Stimulated activated memory B cell treated with anti-CD40 and anti-IgM and Interleukin-4, amounts not matched to agents 10 μg/mL and 1 μg/mL and 100 μg/mL, for 72 hours (primary cell): ENCODE results near the gene LKAAEAR1.

ENCODE experiments used
- ATAC-seq: fragments of 150-1000 bp; cut with Tn5 transposase; 2 replicates; pipeline ENCODE4 v1.10.0; 2021
- H3K27ac Mint-ChIP-seq: one replicate; pipeline ENCODE4 v1.8.0; 2022; ENCODE audit warnings: mild to moderate bottlenecking, mixed read lengths
- H3K27me3 Mint-ChIP-seq: one replicate; pipeline ENCODE4 v1.8.0; 2022; ENCODE audit warnings: mixed read lengths
- H3K36me3 Mint-ChIP-seq: one replicate; pipeline ENCODE4 v1.8.0; 2022; ENCODE audit warnings: mixed read lengths
- H3K4me1 Mint-ChIP-seq: one replicate; pipeline ENCODE4 v1.8.0; 2022; ENCODE audit warnings: mixed read lengths
- H3K4me3 Mint-ChIP-seq: one replicate; pipeline ENCODE4 v1.8.0; 2022; ENCODE audit warnings: mild to moderate bottlenecking, moderate library complexity, mixed read lengths
- H3K9me3 Mint-ChIP-seq: one replicate; pipeline ENCODE4 v1.8.0; 2022; ENCODE audit warnings: mixed read lengths

LKAAEAR1 gene

DNA sequence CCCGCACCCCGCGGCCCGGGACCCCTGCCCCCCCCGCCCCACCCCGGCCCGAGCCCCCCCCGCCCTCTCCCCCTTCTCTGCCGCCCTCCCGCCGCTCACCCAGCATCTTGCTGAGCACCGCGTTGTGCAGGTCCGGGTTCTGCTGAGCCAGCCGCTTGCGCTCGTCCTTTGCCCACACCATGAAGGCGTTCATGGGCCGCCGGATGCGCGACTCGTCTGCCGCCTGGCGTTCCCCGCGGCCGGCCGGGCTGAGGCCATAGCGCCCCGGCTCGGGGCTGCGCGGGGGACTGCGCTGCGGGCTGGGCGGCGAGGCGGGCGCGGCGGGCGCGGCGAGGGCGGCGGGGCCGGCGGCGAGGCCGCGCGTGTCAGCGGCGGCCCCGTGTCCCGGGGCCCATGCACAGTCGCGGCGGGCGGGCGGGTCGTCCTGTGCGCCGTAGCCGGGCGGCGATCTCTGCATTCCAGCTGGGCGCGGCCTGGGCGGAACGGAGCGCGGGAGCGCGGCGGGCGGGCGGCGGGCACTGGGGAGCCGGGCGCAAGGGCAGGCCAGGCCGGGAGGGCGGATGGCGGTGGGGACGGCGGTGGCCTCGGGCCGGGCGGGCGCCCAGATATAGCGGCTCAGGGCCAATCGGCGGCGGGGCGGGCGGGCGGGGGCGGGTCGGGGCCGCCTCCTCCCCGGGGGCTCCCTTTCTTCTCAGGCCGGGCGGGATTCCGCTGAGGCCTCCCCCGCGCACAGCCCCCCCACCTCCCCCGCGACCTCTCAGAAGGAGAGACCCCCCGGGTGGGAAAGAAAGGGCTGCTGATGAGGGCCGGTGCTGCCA is 34.9 kb downstream of the LKAAEAR1 start, which contains the start of gene SOX18:
SOX18 (minus strand) TSS at position 580 of the 818 bp plus-strand sequence; CDS start at position 457, 123 bp downstream.
- no peaks in the 10 kb centered on the region for H3K36me3 Mint-ChIP-seq
- no peaks in the 10 kb centered on the region for H3K9me3 Mint-ChIP-seq
- peak within 1 kb of the TSS; percentile 66 for H3K4me3 Mint-ChIP-seq
- peaks cover 83% of the 10 kb centered on the region for H3K27me3 Mint-ChIP-seq
- H3K27ac Mint-ChIP-seq: no peak within 1 kb of the TSS
- peaks cover 14% of the 10 kb centered on the region for H3K4me1 Mint-ChIP-seq
- ATAC-seq: peak; percentile 32

DNA sequence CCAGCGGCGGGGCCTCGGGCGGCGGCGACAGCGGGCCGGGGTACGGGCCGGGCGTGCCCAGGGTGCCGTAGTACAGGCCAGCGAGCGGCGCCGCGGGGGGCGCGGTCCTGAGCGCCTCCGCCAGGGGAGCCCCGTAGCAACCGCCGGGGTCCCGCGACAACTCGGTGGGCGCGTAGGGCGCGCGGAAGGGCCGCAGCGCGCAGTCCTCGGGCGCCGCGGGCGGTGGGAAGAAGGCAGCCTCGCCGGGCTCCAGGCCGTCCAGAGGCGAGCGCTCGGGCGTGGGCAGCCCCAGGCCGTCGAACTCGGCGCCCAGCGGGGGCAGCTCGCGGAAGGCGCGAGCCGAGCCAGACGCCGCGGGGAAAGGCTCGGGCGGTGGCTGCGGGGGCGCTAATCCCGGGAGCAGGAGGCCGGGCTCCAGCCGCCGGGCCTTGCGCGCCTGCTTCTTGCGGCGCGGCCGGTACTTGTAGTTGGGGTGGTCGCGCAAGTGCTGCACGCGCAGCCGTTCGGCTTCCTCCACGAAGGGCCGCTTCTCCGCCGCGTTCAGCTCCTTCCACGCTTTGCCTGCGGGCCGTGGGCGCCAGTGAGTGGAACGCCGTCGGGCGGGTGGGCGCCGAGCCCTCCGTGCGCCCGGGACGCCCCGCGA is 35.7 kb downstream of the LKAAEAR1 start:
- Mint-ChIP-seq H3K36me3 (no peaks in the 10 kb centered on the region), H3K4me3 (no peak overlapping the region), H3K9me3 (no peaks in the 10 kb centered on the region), H3K27me3 (peaks cover 83% of the 10 kb centered on the region), H3K27ac (no peak overlapping the region), H3K4me1 (peaks cover 11% of the 10 kb centered on the region)
- no peak for ATAC-seq

DNA sequence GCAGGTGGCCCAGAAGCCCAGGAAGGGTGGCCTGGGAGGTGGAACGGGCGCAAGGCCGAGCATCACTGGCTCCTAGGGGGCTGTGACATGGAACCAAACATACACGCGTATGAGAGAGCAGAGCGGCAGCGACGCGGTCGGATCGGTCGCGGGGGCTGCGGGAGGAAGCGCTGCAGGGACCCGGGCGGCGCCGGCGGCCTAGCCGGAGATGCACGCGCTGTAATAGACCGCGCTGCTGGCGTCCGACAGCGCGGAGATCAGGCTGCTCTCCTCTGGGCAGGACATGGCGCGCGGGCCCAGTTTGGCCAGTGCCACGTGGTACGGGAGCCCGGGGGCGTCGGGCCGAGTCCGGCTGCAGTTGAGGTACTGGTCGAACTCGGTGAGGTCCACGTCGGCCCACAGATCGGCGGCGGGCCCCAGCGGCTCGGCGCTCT is 36.2 kb downstream of the LKAAEAR1 start:
- H3K9me3 Mint-ChIP-seq: no peaks in the 10 kb centered on the region
- H3K27ac Mint-ChIP-seq: no peak overlapping the region
- H3K4me3 Mint-ChIP-seq: no peak overlapping the region
- no peaks in the 10 kb centered on the region for H3K36me3 Mint-ChIP-seq
- ATAC-seq: no peak
- peaks cover 5% of the 10 kb centered on the region for H3K4me1 Mint-ChIP-seq
- H3K27me3 Mint-ChIP-seq: peaks cover 78% of the 10 kb centered on the region

DNA sequence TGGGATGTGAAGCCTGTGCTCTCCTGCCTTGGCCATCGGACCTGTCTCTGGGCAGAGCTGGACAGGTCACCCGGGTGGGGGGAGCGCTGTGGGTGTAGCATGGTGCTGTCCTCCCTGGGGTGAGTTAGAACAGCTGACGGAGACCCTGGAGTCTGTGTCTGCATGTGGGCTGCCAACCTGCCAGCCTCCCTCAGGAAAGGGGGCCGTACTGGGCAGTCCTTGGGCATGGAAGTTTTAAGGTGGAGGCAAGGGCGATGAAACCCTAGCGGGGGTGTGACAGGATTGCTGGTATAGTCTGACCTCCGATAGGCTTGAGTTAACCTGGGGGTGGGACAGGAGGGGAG is 37.2 kb downstream of the LKAAEAR1 start:
- Mint-ChIP-seq H3K27me3 (peaks cover 70% of the 10 kb centered on the region), H3K27ac (no peak overlapping the region), H3K4me1 (peaks cover 8% of the 10 kb centered on the region), H3K36me3 (no peaks in the 10 kb centered on the region), H3K4me3 (no peak overlapping the region), H3K9me3 (no peaks in the 10 kb centered on the region)
- ATAC-seq: no peak

GRCh38 chr20:64045346-64046011 is 38.7 kb downstream of the LKAAEAR1 start:
- Mint-ChIP-seq H3K27ac (no peak overlapping the region), H3K9me3 (no peaks in the 10 kb centered on the region), H3K4me3 (no peak overlapping the region), H3K27me3 (peaks cover 55% of the 10 kb centered on the region), H3K36me3 (no peaks in the 10 kb centered on the region), H3K4me1 (peaks cover 10% of the 10 kb centered on the region)
- ATAC-seq: no peak

DNA sequence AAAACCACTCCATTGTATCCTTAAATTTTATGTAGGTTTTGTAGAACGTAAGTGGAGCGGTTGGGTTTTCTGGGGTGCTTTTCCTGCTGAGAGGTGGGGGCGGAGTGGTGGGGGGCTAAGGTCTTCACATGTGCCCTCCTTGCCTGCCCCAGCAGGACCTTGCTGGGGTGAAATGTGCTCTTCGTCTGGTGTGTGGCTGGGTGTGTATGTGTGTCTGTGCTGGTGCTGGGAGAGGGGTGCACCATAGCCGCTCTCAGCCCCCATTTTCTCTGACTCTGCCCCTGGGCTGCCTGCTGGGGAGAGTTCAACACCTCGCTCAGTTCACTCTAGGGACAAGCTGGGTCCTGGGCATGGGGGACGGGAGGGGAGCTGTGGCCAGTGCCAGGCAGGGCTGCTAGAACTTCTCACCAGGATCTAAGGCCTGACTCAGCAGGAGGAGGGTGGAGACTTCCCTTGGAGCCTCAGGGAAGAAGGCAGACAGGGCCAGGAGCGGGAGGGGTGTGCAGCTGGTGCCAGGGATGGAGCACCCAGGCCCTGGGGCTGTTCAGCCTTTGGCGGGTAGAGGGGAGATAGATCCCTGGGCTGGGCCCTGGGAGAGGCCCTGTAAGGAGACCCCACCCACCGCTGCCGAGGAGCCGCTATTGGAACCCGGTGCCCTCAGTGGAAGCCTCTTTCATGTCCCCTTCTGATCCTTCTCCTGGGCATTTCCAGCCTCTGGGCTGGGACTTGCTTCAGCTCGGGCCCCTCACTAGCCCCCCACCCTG is 39.5 kb downstream of the LKAAEAR1 start:
- Mint-ChIP-seq H3K4me3 (no peak overlapping the region), H3K9me3 (no peaks in the 10 kb centered on the region), H3K27ac (no peak overlapping the region), H3K27me3 (peaks cover 47% of the 10 kb centered on the region), H3K4me1 (peaks cover 11% of the 10 kb centered on the region), H3K36me3 (no peaks in the 10 kb centered on the region)
- no peak for ATAC-seq

GRCh38 chr20:64043768-64044167 is 40.4 kb downstream of the LKAAEAR1 start:
- Mint-ChIP-seq H3K27me3 (peaks cover 46% of the 10 kb centered on the region), H3K9me3 (no peaks in the 10 kb centered on the region), H3K4me1 (peaks cover 15% of the 10 kb centered on the region), H3K27ac (no peak overlapping the region), H3K4me3 (no peak overlapping the region), H3K36me3 (no peaks in the 10 kb centered on the region)
- no peak for ATAC-seq

GRCh38 chr20:64042054-64042781 is 42.0 kb downstream of the LKAAEAR1 start:
- H3K27ac Mint-ChIP-seq: peak overlapping the region; percentile 80
- no peaks in the 10 kb centered on the region for H3K36me3 Mint-ChIP-seq
- H3K4me3 Mint-ChIP-seq: peak overlapping the region; percentile 80
- no peak for ATAC-seq
- peaks cover 44% of the 10 kb centered on the region for H3K27me3 Mint-ChIP-seq
- peaks cover 23% of the 10 kb centered on the region for H3K4me1 Mint-ChIP-seq
- H3K9me3 Mint-ChIP-seq: no peaks in the 10 kb centered on the region

DNA sequence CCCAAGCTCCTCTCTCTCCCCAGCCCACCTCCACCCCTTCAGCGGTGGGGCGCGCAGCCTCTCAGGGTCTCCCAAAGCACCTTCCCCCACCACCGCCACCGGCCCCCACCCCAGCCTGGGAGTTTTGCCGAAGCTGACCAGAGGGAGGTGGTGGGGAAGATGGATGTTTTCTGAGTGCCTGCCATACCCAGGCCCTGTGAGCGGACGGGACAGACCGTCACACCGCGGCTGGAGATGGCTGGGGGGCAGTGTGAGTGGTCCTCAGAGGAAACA is 42.5 kb downstream of the LKAAEAR1 start:
- H3K9me3 Mint-ChIP-seq: no peaks in the 10 kb centered on the region
- H3K4me3 Mint-ChIP-seq: peak overlapping the region; percentile 80
- no peak for ATAC-seq
- H3K27ac Mint-ChIP-seq: peak overlapping the region; percentile 80
- peaks cover 23% of the 10 kb centered on the region for H3K4me1 Mint-ChIP-seq
- peaks cover 42% of the 10 kb centered on the region for H3K27me3 Mint-ChIP-seq
- H3K36me3 Mint-ChIP-seq: no peaks in the 10 kb centered on the region

- H3K4me3 Mint-ChIP-seq: no peak overlapping the region
- peaks cover 37% of the 10 kb centered on the region for H3K27me3 Mint-ChIP-seq
- no peak overlapping the region for H3K27ac Mint-ChIP-seq
- H3K9me3 Mint-ChIP-seq: no peaks in the 10 kb centered on the region
- H3K4me1 Mint-ChIP-seq: peaks cover 23% of the 10 kb centered on the region
- no peaks in the 10 kb centered on the region for H3K36me3 Mint-ChIP-seq
- ATAC-seq: no peak
Measured at GRCh38 chr20:64041040-64041780, 43.0 kb downstream of the LKAAEAR1 start.

DNA sequence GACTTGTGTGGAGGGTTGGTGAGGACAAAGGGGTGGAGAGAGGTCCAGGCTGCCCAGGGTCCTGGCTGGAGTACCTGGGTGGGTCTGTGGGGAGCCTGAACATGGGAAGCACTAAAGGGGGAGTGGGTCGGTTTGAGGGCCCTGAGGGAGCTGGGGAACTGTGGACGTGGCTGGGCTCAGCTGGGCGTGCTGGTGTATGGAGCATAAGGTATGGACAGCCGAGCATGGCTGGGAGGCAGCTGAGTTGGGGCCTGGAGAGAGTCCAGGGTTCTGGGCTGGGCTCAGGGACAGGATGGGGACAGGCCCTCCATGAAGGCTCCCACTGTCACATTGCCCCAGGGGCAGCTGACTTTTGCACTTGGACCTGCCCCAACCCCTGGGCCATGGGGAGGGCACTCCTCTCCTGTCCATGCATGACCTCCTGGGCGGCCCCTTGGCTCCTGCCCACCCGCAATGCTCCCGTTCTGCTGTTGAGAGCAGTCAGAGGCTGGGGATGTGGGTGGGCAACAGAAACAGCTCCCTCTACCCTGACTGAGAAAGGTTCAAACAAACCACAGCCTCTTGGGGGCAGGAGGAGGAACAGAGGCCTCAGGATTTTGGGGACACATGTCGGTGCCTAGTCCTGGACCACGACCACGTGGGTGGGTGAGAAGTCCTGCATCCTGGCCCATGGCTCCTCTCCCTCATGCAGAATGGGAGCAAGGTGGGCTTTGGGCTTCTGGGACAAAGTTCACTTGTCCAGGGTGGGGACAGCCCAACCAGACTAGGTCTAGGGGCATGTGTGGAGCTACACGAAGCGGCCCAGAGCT is 43.8 kb downstream of the LKAAEAR1 start:
- no peaks in the 10 kb centered on the region for H3K36me3 Mint-ChIP-seq
- H3K27me3 Mint-ChIP-seq: peaks cover 30% of the 10 kb centered on the region
- ATAC-seq: no peak
- no peaks in the 10 kb centered on the region for H3K9me3 Mint-ChIP-seq
- H3K4me1 Mint-ChIP-seq: peaks cover 23% of the 10 kb centered on the region
- H3K27ac Mint-ChIP-seq: no peak overlapping the region
- H3K4me3 Mint-ChIP-seq: peak overlapping the region; percentile 22

- Mint-ChIP-seq H3K27ac (no peak overlapping the region), H3K4me3 (peak overlapping the region; percentile 80), H3K9me3 (no peaks in the 10 kb centered on the region), H3K4me1 (peaks cover 31% of the 10 kb centered on the region), H3K27me3 (peaks cover 21% of the 10 kb centered on the region), H3K36me3 (peaks cover under 1% of the 10 kb centered on the region)
- no peak for ATAC-seq
Measured at GRCh38 chr20:64039293-64040160, 44.7 kb downstream of the LKAAEAR1 start.
